NCI-H1105 treated with DMSO at 0.1 percent for 48 hours (cell line): ENCODE results near the gene ENKUR.

Experiments used
- DNase-seq: peaks from one replicate; lab custom pipeline; 2025; lab: John Stamatoyannopoulos, UW

The ENKUR gene

GRCh38 chr10:24947304-24948097 is 68.5 kb downstream of the ENKUR start:
- no peak for DNase-seq

GRCh38 chr10:24944512-24945255 is 71.3 kb downstream of the ENKUR start:
- DNase-seq, result no peak

GRCh38 chr10:24938525-24938924 is 77.4 kb downstream of the ENKUR start:
- no peak for DNase-seq

GRCh38 chr10:24938076-24938475 is 77.9 kb downstream of the ENKUR start:
- DNase-seq, result no peak

- DNase-seq, result no peak
Observed at GRCh38 chr10:24935504-24936292, 80.3 kb downstream of the ENKUR start.
